ENCODE results near the gene MET. TPM values are rescaled to one million over a fixed set of nuclear protein-coding genes. Genes with fewer than 3 reads are reported as not detected.

Gene MET
- total RNA-seq, 1 donor = 24.1 TPM

- DNase-seq (ENCODE audit: low read depth) = no peak
- no peak for TF ChIP-seq CTCF (IDR thresholded peaks at IDR 0.05; ENCODE audit: insufficient read depth, low read length)
- H3K4me3 ChIP-seq (ENCODE audit: low read depth, low read length) = no peak overlapping the region
Measured at GRCh38 chr7:116686812-116687419, 14.9 kb downstream of the MET start.

- no peak overlapping the region for H3K4me3 ChIP-seq (ENCODE audit: low read depth, low read length)
- DNase-seq (ENCODE audit: low read depth) = peak; percentile 82
- TF ChIP-seq CTCF (IDR thresholded peaks at IDR 0.05; ENCODE audit: insufficient read depth, low read length) = no peak
Measured at GRCh38 chr7:116687801-116688201, 15.8 kb downstream of the MET start.

- no peak for TF ChIP-seq CTCF (IDR thresholded peaks at IDR 0.05; ENCODE audit: insufficient read depth, low read length)
- H3K4me3 ChIP-seq (ENCODE audit: low read depth, low read length) = no peak overlapping the region
- no peak for DNase-seq (ENCODE audit: low read depth)
Measured at GRCh38 chr7:116689790-116690259, 17.8 kb downstream of the MET start.

- peak; percentile 46 for DNase-seq (ENCODE audit: low read depth)
- TF ChIP-seq CTCF (IDR thresholded peaks at IDR 0.05; ENCODE audit: insufficient read depth, low read length) = no peak
- H3K4me3 ChIP-seq (ENCODE audit: low read depth, low read length) = no peak overlapping the region
Measured at GRCh38 chr7:116691664-116692063, 19.7 kb downstream of the MET start.

DNA sequence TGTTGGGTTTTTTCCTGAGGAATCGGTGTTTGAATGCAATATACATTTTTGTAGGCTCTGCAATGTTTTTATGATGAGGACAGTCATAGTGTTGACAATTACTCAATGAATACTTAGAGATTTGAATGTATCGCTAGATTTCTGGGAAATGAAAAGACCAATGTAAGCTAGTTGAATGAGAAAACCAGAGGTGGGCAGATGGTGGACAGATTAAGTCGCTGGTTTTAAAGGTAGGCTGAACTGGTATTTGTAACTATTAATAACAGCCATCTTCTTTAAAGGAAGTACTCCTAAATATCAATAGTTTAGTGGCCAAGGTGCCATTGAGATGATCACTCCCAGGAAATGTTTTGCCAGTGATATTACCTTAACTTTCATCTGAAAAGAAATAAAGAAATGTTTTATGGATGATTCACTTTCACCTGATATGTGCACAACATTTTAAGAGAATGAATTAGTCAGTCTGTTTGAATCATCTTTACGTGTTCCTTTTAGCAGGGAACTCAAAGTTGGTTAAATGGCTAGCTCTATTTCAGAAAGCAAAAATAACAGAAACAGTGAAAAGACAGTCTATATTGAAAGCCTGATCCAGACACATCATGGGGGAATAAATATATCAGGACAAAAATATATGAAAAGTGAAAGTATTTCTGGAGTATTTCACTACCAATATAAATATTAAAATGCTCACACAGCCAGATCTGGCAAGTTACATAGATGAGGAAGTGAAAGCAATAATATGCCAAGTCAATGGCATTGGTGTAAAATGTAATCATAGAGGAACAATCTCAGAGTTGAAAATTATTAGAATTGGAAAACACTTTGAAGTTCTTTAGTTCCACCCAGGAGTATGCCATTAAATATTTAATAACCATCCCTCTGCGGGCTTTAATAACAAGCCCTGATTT is 20.7 kb downstream of the MET start:
- no peak for DNase-seq (ENCODE audit: low read depth)
- TF ChIP-seq CTCF (IDR thresholded peaks at IDR 0.05; ENCODE audit: insufficient read depth, low read length) = no peak
- H3K4me3 ChIP-seq (ENCODE audit: low read depth, low read length) = peak overlapping the region; percentile 4

- DNase-seq (ENCODE audit: low read depth) = no peak
- TF ChIP-seq CTCF (IDR thresholded peaks at IDR 0.05; ENCODE audit: insufficient read depth, low read length) = no peak
- no peak overlapping the region for H3K4me3 ChIP-seq (ENCODE audit: low read depth, low read length)
Measured at GRCh38 chr7:116696707-116697106, 24.7 kb downstream of the MET start.
